ES-I3 (cell line): ENCODE measurements around the gene ATAT1.

Experiments
- H3K36me3 ChIP-seq: 2 replicates; pipeline ENCODE4 v1.6.1; 2013; ENCODE audit warnings: mild to moderate bottlenecking, low read length, control low read depth, moderate library complexity; ENCODE audit not compliant: insufficient read depth
- H3K4me1 ChIP-seq: 2 replicates; pipeline ENCODE4 v1.6.1; 2013; ENCODE audit warnings: mild to moderate bottlenecking, control low read depth, low read length; ENCODE audit not compliant: insufficient read depth
- H3K9ac ChIP-seq: 2 replicates; pipeline ENCODE4 v1.6.1; 2013; ENCODE audit warnings: low read depth, mild to moderate bottlenecking, low read length, moderate library complexity
- H3K9me3 ChIP-seq: 2 replicates; pipeline ENCODE4 v1.6.1; 2013; ENCODE audit warnings: mild to moderate bottlenecking, low read length, moderate library complexity; ENCODE audit not compliant: control insufficient read depth, insufficient read depth

ATAT1 gene

GRCh38 chr6:30689985-30690384, 63.3 kb downstream of the ATAT1 start:
- H3K36me3 ChIP-seq, result no peaks in the 10 kb centered on the region
- H3K4me1 ChIP-seq, result peaks cover 10% of the 10 kb centered on the region
- H3K9ac ChIP-seq, result peak overlapping the region; percentile 86; the same call in 1 of the 2 replicates

DNA sequence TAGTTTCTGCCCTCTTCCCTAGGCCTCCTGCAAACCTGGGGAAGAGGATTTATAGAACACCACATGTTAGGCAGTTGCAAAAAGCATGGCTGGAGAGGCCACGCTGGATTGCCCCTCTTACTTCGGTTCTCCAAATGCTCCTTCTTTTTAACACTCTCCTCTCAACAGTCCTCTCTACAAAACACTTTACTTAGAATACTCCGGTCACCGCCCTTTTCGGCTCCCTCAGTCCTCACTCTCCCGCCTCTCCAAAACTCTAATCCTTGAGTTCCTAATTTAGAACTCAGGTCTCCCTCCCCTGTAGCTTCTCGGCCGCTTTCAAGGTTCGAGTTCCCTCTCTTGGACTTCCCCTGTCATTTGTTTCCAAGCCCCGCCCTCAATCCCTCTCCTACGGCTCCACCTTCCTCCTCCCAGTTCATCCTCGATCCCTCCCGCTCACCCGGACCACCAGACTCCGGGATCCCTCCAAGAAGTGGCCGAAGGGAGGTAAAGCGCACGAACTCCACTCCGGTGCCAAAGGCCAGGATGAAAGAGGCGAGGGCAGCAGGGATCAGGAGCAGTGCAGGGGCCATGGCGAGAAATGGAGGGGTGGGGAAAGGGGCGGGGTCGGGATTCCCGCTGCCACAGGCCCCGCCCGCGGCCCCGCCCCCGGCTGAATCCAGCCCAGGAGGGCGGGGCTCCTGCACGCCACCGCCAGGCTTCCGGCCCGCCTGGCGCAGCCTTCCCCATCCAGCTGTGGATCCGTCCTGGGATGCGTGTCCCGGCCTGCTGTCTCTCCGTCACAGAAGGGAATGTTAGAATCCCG, 63.9 kb downstream of the ATAT1 start, which contains the start of gene NRM:
Gene NRM, minus strand, starts transcription at position 582 of the 805 bp plus-strand sequence. Its CDS starts 10 bp downstream, at position 572.
- Histone ChIP-seq H3K9me3 (no peaks in the 10 kb centered on the region), H3K36me3 (no peaks in the 10 kb centered on the region), H3K4me1 (0 out of 2 replicates have a peak, but pooled peaks cover 6% of the 10 kb centered on the region), H3K9ac (peak within 1 kb of the TSS; percentile 86; the same call in 1 of the 2 replicates)

More at GRCh38 chr6:30689985-30690384, 63.3 kb downstream of the ATAT1 start:
- no peaks in the 10 kb centered on the region for H3K9me3 ChIP-seq

- H3K9me3 ChIP-seq, result no peaks in the 10 kb centered on the region
- peak overlapping the region; percentile 86; the same call in 1 of the 2 replicates for H3K9ac ChIP-seq
- 0 out of 2 replicates have a peak, but pooled peaks cover 6% of the 10 kb centered on the region for H3K4me1 ChIP-seq
- H3K36me3 ChIP-seq, result no peaks in the 10 kb centered on the region
These were observed 64.7 kb downstream of the ATAT1 start for GRCh38 chr6:30691208-30691847.
